HEK293 (cell line): ENCODE results near the gene OR10A6.
A peak's percentile ranks its signal among the peaks of the same experiment; 100 is the strongest.

Experiments used
- CTCF ChIA-PET: fragments of 350-600 bp; formaldehyde crosslinking; extraction: SDS; loops from one replicate; lab custom pipeline; 2021; ENCODE audit warnings: antibody characterized with exemption; lab: Yijun Ruan, JAX
- POLR2A ChIA-PET: fragments of 300-600 bp; formaldehyde crosslinking; extraction: SDS; loops from one replicate; lab custom pipeline; 2020; ENCODE audit warnings: antibody characterized with exemption, inconsistent platforms; lab: Yijun Ruan, JAX
- H3K27ac ChIP-seq: fragments of 200-500 bp; sonication (Bioruptor generic); 2 replicates; pipeline ENCODE4 v1.5.1; 2014; ENCODE audit warnings: low read depth, low read length, control low read depth, inconsistent platforms; ENCODE audit errors: extremely low read depth
- H3K36me3 ChIP-seq, 2 experiments: fragments of 200-500 bp in 1 of 2; sonication (Bioruptor generic) in 1 of 2; 1 replicate in 1 of 2; 2 replicates in 1 of 2; pipeline ENCODE4 v1.5.1; 2014 to 2017; ENCODE audit warnings: inconsistent platforms in 2 of 2, low read length in 2 of 2; ENCODE audit not compliant: control insufficient read depth in 2 of 2, insufficient read depth in 1 of 2
- H3K4me1 ChIP-seq: fragments of 200-500 bp; sonication (Bioruptor generic); 2 replicates; pipeline ENCODE4 v1.5.1; 2014; ENCODE audit warnings: mild to moderate bottlenecking, low read length, inconsistent platforms; ENCODE audit not compliant: control insufficient read depth, insufficient read depth
- H3K4me3 ChIP-seq: 2 replicates; pipeline ENCODE4 v1.5.1; 2011; ENCODE audit warnings: low read depth, mild to moderate bottlenecking, control low read depth, low read length, moderate library complexity
- H3K9me3 ChIP-seq: fragments of 200-500 bp; sonication (Bioruptor generic); 2 replicates; pipeline ENCODE4 v1.5.1; 2014; ENCODE audit warnings: low read depth, low read length, inconsistent platforms; ENCODE audit not compliant: control insufficient read depth, insufficient read depth
- GFI1B ChIP-seq: fragments of 450-650 bp; formaldehyde crosslinking; IDR thresholded peaks from 2 replicates; pipeline ENCODE4 v1.5.1; 2016; ENCODE audit warnings: missing biosample characterization, missing genetic modification characterization
- HOXA7 ChIP-seq: sonication (generic); formaldehyde crosslinking; IDR thresholded peaks from 2 replicates; pipeline ENCODE4 v1.8.1; 2022; ENCODE audit warnings: missing genetic modification reagents, borderline replicate concordance
- IKZF3 ChIP-seq: fragments of 450-650 bp; IDR thresholded peaks from 2 replicates; pipeline ENCODE4 v1.5.0; 2018; ENCODE audit warnings: missing biosample characterization, mild to moderate bottlenecking, missing genetic modification characterization, moderate library complexity
- TRIM28 ChIP-seq: IDR thresholded peaks from 2 replicates; pipeline ENCODE4 v1.6.1; 2011; ENCODE audit warnings: low read length, control low read depth, borderline replicate concordance
- ZBTB1 ChIP-seq: fragments of 450-650 bp; formaldehyde crosslinking; IDR thresholded peaks from 2 replicates; pipeline ENCODE4 v1.5.1; 2016; ENCODE audit warnings: missing biosample characterization, missing genetic modification characterization
- ZBTB44 ChIP-seq: fragments of 450-650 bp; IDR thresholded peaks from 2 replicates; pipeline ENCODE4 v1.5.1; 2018; ENCODE audit warnings: missing biosample characterization, mild to moderate bottlenecking, missing genetic modification characterization
- ZFP3 ChIP-seq: fragments of 450-650 bp; formaldehyde crosslinking; IDR thresholded peaks from 2 replicates; pipeline ENCODE4 v1.5.1; 2016; ENCODE audit warnings: low read depth, missing biosample characterization, missing genetic modification characterization
- ZNF221 ChIP-seq: fragments of 450-650 bp; formaldehyde crosslinking; IDR thresholded peaks from 2 replicates; pipeline ENCODE4 v1.5.1; 2017; ENCODE audit warnings: missing biosample characterization, missing genetic modification characterization, borderline replicate concordance
- ZNF335 ChIP-seq: fragments of 450-650 bp; formaldehyde crosslinking; conservative IDR thresholded peaks from 2 replicates; pipeline ENCODE4 v1.5.1; 2016; ENCODE audit warnings: missing biosample characterization, missing genetic modification characterization
- ZNF366 ChIP-seq: fragments of 450-650 bp; formaldehyde crosslinking; conservative IDR thresholded peaks from 2 replicates; pipeline ENCODE4 v1.5.1; 2016; ENCODE audit warnings: missing biosample characterization, missing genetic modification characterization
- ZNF37A ChIP-seq: fragments of 450-650 bp; IDR thresholded peaks from 2 replicates; pipeline ENCODE4 v1.5.1; 2018; ENCODE audit warnings: missing biosample characterization, missing genetic modification characterization
- ZNF473 ChIP-seq: fragments of 450-650 bp; formaldehyde crosslinking; IDR thresholded peaks from 2 replicates; pipeline ENCODE4 v1.5.1; 2017; ENCODE audit warnings: missing biosample characterization, missing genetic modification characterization
- ZNF518A ChIP-seq: fragments of 450-650 bp; formaldehyde crosslinking; conservative IDR thresholded peaks from 2 replicates; pipeline ENCODE4 v1.5.1; 2016; ENCODE audit warnings: low read depth, missing biosample characterization, missing genetic modification characterization
- ZNF585B ChIP-seq: fragments of 450-650 bp; formaldehyde crosslinking; IDR thresholded peaks from 2 replicates; pipeline ENCODE4 v1.5.1; 2016; ENCODE audit warnings: missing biosample characterization, missing genetic modification characterization
- ZNF624 ChIP-seq: fragments of 450-650 bp; formaldehyde crosslinking; IDR thresholded peaks from 2 replicates; pipeline ENCODE4 v1.5.1; 2017; ENCODE audit warnings: missing biosample characterization, missing genetic modification characterization
- ZNF654 ChIP-seq: fragments of 450-650 bp; formaldehyde crosslinking; IDR thresholded peaks from 2 replicates; pipeline ENCODE4 v1.5.1; 2016; ENCODE audit warnings: low read depth, missing biosample characterization, missing genetic modification characterization
- ZNF670 ChIP-seq: fragments of 450-650 bp; formaldehyde crosslinking; IDR thresholded peaks from 2 replicates; pipeline ENCODE4 v1.5.1; 2016; ENCODE audit warnings: missing biosample characterization, missing genetic modification characterization, low read depth
- ZNF792 ChIP-seq: fragments of 450-650 bp; formaldehyde crosslinking; IDR thresholded peaks from 2 replicates; pipeline ENCODE4 v1.5.1; 2016; ENCODE audit warnings: missing biosample characterization, missing genetic modification characterization
- TF ChIP-seq, protein P1 (sequence below): fragments of 450-650 bp; formaldehyde crosslinking; IDR thresholded peaks from 2 replicates; pipeline ENCODE4 v1.5.1; 2016; ENCODE audit warnings: missing biosample characterization, missing genetic modification characterization
- TF ChIP-seq, protein P2 (sequence below): fragments of 450-650 bp; formaldehyde crosslinking; IDR thresholded peaks from 2 replicates; pipeline ENCODE4 v1.5.1; 2016; ENCODE audit warnings: missing biosample characterization, missing genetic modification characterization

OR10A6 gene, protein sequence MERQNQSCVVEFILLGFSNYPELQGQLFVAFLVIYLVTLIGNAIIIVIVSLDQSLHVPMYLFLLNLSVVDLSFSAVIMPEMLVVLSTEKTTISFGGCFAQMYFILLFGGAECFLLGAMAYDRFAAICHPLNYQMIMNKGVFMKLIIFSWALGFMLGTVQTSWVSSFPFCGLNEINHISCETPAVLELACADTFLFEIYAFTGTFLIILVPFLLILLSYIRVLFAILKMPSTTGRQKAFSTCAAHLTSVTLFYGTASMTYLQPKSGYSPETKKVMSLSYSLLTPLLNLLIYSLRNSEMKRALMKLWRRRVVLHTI

GRCh38 chr11:7931168-7931567 lies at the start of gene OR10A6:
TSS of gene OR10A6 (minus strand) at chr11:7931268. CDS start at chr11:7928662, 2,606 bp downstream.
- Histone ChIP-seq H3K4me3 (no peak within 1 kb of the TSS), H3K9me3 (no peaks in the 10 kb centered on the region), H3K4me1 (no peaks in the 10 kb centered on the region), H3K36me3 (no peaks in the 10 kb centered on the region), H3K27ac (no peak within 1 kb of the TSS)
- ChIA-PET CTCF (no interaction called here), POLR2A (no interaction called here)
- TF ChIP-seq ZNF37A (tag by site-specific recombination) (no peak), TRIM28 (no peak)

GRCh38 chr11:7977232-7977917 lies 46.3 kb upstream of the OR10A6 start:
- CTCF ChIA-PET, result interaction anchor here (0.6 to 5.2 kb wide), 6 partner anchors 9 to 1440 kb away, joined by 3 to 36 read pairs (median 4); partner anchors contain the start of gene EIF3F
- no peaks in the 10 kb centered on the region for H3K36me3 ChIP-seq
- no peaks in the 10 kb centered on the region for H3K4me1 ChIP-seq
- TF ChIP-seq ZBTB44 (tag by site-specific recombination), result 0 out of 2 replicates have a peak, but pooled peaks have one; percentile 25
- no peak for TF ChIP-seq ZNF654
- H3K4me3 ChIP-seq, result no peak overlapping the region
- POLR2A ChIA-PET, result interaction anchor here (2.3 kb wide), 1 partner anchor 10 kb away, joined by 5 read pairs; the partner anchor contains the start of gene EIF3F
- no peaks in the 10 kb centered on the region for H3K9me3 ChIP-seq
- no peak overlapping the region for H3K27ac ChIP-seq

- no peak overlapping the region for H3K27ac ChIP-seq
- H3K4me1 ChIP-seq, result no peaks in the 10 kb centered on the region
- ChIA-PET CTCF (interaction anchor here (0.6 to 5.2 kb wide), 2 partner anchors 12 to 1304 kb away, joined by 3 to 36 read pairs; partner anchors contain the start of gene EIF3F), POLR2A (interaction anchor here (1.2 kb wide), 1 partner anchor 12 kb away, joined by 5 read pairs; the partner anchor contains the start of gene EIF3F)
- H3K4me3 ChIP-seq, result no peak overlapping the region
- H3K36me3 ChIP-seq, result no peaks in the 10 kb centered on the region
- no peaks in the 10 kb centered on the region for H3K9me3 ChIP-seq
- TF ChIP-seq, protein P1, sequence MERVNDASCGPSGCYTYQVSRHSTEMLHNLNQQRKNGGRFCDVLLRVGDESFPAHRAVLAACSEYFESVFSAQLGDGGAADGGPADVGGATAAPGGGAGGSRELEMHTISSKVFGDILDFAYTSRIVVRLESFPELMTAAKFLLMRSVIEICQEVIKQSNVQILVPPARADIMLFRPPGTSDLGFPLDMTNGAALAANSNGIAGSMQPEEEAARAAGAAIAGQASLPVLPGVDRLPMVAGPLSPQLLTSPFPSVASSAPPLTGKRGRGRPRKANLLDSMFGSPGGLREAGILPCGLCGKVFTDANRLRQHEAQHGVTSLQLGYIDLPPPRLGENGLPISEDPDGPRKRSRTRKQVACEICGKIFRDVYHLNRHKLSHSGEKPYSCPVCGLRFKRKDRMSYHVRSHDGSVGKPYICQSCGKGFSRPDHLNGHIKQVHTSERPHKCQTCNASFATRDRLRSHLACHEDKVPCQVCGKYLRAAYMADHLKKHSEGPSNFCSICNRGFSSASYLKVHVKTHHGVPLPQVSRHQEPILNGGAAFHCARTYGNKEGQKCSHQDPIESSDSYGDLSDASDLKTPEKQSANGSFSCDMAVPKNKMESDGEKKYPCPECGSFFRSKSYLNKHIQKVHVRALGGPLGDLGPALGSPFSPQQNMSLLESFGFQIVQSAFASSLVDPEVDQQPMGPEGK (tag by site-specific recombination), result no peak
- TF ChIP-seq ZBTB1 (tag by site-specific recombination), result no peak
- no peak for TF ChIP-seq ZNF585B (tag by site-specific recombination)
- TF ChIP-seq HOXA7 (CRISPR knock-in tag), result no peak
- TF ChIP-seq ZNF792 (tag by site-specific recombination), result no peak
- no peak for TF ChIP-seq GFI1B (tag by site-specific recombination)
- TF ChIP-seq ZNF366 (tag by site-specific recombination), result no peak
- TF ChIP-seq ZNF335, result no peak
- TF ChIP-seq IKZF3 (tag by site-specific recombination), result no peak
- no peak for TF ChIP-seq ZNF670 (tag by site-specific recombination)
- TF ChIP-seq, protein P2, sequence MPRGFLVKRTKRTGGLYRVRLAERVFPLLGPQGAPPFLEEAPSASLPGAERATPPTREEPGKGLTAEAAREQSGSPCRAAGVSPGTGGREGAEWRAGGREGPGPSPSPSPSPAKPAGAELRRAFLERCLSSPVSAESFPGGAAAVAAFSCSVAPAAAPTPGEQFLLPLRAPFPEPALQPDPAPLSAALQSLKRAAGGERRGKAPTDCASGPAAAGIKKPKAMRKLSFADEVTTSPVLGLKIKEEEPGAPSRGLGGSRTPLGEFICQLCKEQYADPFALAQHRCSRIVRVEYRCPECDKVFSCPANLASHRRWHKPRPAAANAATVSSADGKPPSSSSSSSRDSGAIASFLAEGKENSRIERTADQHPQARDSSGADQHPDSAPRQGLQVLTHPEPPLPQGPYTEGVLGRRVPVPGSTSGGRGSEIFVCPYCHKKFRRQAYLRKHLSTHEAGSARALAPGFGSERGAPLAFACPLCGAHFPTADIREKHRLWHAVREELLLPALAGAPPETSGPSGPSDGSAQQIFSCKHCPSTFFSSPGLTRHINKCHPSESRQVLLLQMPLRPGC (tag by site-specific recombination), result no peak
- no peak for TF ChIP-seq ZNF473 (tag by site-specific recombination)
- TF ChIP-seq ZNF624 (tag by site-specific recombination), result no peak
- TF ChIP-seq ZFP3 (tag by site-specific recombination), result no peak
- TF ChIP-seq ZNF518A (tag by site-specific recombination), result no peak
- TF ChIP-seq ZNF221 (tag by site-specific recombination), result no peak
Observed at GRCh38 chr11:7974668-7975067, 43.6 kb upstream of the OR10A6 start.
